Uterus (tissue), 2 donors: ENCODE results near the gene PTPN14.

Experiments used
- CTCF ChIP-seq, 4 experiments: fragments of 200-600 bp in 2 of 4; fragments of 450-650 bp in 2 of 4; sonication (generic) in 2 of 4; IDR thresholded peaks; one replicate each; pipeline ENCODE4 v1.5.1; 2016 to 2019; ENCODE audit warnings: antibody characterized with exemption in 4 of 4, mild to moderate bottlenecking in 2 of 4, moderate library complexity in 1 of 4
- POLR2A ChIP-seq, 2 donors: fragments of 450-650 bp; IDR thresholded peaks; one replicate each; pipeline ENCODE4 v1.6.1; 2016; ENCODE audit warnings: antibody characterized with exemption in 2 of 2, mild to moderate bottlenecking in 1 of 2, moderate library complexity in 1 of 2

DNA sequence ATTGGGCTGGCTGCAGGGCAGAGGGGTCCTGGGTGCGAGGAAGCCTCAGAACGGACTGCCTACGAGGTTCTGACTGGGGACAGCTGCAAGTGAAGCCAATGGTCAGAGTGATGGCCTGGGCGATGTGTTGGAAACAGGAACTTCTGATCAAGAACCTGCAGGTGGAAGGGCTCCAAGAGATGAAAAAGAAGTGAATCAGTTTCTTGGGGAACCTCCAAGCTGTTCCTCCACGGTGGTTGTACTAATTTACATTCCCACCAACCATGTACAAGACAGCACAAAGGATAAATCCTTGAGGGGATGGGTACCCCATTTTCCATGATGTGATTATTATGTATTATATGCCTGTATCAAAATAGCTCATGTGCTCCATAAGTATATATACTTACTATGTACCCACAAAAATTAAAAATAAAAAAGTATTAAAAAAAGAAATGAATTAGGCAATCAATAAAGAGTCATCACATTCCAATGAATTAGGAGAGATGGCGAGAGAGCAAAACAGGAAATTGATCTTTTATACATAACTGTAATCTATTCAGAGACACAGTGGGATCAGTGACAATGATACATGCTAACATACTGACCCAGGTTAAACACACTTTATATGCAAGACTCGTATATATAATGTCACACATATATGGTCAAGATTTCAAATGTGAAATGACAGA lies 58.1 kb downstream of the PTPN14 start:
- TF ChIP-seq CTCF (IDR thresholded peaks at IDR 0.05) = no peak
- TF ChIP-seq POLR2A (IDR thresholded peaks at IDR 0.05) = no peak
